Liver (tissue), 3 donors: ENCODE results near the gene SEC14L3.

Source experiments
- FOXA1 ChIP-seq: IDR thresholded peaks from 2 replicates; pipeline ENCODE4 v1.6.1; 2016; ENCODE audit warnings: antibody characterized with exemption
- GABPA ChIP-seq, 2 donors: IDR thresholded peaks in 1 of 2; conservative IDR thresholded peaks in 1 of 2; 2 replicates each; pipeline ENCODE4 v1.6.1; 2016; ENCODE audit warnings: antibody characterized with exemption in 2 of 2, mild to moderate bottlenecking in 1 of 2, moderate library complexity in 1 of 2
- YY1 ChIP-seq: IDR thresholded peaks from 2 replicates; pipeline ENCODE4 v1.6.1; 2016; ENCODE audit warnings: antibody characterized with exemption, mild to moderate bottlenecking
- TF ChIP-seq, protein P1 (sequence below): fragments of 150-350 bp; IDR thresholded peaks from 2 replicates; pipeline ENCODE4 v1.5.1; 2017; ENCODE audit warnings: improper control_type of control experiment, low read depth, low read length; ENCODE audit not compliant: missing input control
- TF ChIP-seq, protein P2 (sequence below): IDR thresholded peaks from 2 replicates; pipeline ENCODE4 v1.6.1; 2016; ENCODE audit warnings: antibody characterized with exemption, mild to moderate bottlenecking
- donor health status: healthy.
- donor health status: healthy.

- TF ChIP-seq, protein P1, sequence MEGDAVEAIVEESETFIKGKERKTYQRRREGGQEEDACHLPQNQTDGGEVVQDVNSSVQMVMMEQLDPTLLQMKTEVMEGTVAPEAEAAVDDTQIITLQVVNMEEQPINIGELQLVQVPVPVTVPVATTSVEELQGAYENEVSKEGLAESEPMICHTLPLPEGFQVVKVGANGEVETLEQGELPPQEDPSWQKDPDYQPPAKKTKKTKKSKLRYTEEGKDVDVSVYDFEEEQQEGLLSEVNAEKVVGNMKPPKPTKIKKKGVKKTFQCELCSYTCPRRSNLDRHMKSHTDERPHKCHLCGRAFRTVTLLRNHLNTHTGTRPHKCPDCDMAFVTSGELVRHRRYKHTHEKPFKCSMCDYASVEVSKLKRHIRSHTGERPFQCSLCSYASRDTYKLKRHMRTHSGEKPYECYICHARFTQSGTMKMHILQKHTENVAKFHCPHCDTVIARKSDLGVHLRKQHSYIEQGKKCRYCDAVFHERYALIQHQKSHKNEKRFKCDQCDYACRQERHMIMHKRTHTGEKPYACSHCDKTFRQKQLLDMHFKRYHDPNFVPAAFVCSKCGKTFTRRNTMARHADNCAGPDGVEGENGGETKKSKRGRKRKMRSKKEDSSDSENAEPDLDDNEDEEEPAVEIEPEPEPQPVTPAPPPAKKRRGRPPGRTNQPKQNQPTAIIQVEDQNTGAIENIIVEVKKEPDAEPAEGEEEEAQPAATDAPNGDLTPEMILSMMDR = no peak
- TF ChIP-seq, protein P2, sequence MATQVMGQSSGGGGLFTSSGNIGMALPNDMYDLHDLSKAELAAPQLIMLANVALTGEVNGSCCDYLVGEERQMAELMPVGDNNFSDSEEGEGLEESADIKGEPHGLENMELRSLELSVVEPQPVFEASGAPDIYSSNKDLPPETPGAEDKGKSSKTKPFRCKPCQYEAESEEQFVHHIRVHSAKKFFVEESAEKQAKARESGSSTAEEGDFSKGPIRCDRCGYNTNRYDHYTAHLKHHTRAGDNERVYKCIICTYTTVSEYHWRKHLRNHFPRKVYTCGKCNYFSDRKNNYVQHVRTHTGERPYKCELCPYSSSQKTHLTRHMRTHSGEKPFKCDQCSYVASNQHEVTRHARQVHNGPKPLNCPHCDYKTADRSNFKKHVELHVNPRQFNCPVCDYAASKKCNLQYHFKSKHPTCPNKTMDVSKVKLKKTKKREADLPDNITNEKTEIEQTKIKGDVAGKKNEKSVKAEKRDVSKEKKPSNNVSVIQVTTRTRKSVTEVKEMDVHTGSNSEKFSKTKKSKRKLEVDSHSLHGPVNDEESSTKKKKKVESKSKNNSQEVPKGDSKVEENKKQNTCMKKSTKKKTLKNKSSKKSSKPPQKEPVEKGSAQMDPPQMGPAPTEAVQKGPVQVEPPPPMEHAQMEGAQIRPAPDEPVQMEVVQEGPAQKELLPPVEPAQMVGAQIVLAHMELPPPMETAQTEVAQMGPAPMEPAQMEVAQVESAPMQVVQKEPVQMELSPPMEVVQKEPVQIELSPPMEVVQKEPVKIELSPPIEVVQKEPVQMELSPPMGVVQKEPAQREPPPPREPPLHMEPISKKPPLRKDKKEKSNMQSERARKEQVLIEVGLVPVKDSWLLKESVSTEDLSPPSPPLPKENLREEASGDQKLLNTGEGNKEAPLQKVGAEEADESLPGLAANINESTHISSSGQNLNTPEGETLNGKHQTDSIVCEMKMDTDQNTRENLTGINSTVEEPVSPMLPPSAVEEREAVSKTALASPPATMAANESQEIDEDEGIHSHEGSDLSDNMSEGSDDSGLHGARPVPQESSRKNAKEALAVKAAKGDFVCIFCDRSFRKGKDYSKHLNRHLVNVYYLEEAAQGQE = no peak
- no peak for TF ChIP-seq FOXA1
- no peak for TF ChIP-seq YY1
- TF ChIP-seq GABPA (IDR thresholded peaks at IDR 0.05 in 1 of 2, conservative IDR thresholded peaks at IDR 0.05 in 1 of 2) = no peak
Observed at GRCh38 chr22:30414525-30415047, 57.2 kb downstream of the SEC14L3 start.
